HG02943 (cell line): ENCODE data around the gene RBM33.
"Not testable (repeated sequence)": the region's sequence is repeated elsewhere in the genome, so short reads cannot be mapped to it uniquely, and the experiment has no call there.

Experiments used
- ATAC-seq: cut with Tn5 transposase; IDR thresholded peaks from one replicate; pipeline ENCODE4 v1.9.1; 2021; ENCODE audit warnings: mild to moderate bottlenecking, low read depth, moderate library complexity; ENCODE audit not compliant: unreplicated experiment

The RBM33 gene

DNA sequence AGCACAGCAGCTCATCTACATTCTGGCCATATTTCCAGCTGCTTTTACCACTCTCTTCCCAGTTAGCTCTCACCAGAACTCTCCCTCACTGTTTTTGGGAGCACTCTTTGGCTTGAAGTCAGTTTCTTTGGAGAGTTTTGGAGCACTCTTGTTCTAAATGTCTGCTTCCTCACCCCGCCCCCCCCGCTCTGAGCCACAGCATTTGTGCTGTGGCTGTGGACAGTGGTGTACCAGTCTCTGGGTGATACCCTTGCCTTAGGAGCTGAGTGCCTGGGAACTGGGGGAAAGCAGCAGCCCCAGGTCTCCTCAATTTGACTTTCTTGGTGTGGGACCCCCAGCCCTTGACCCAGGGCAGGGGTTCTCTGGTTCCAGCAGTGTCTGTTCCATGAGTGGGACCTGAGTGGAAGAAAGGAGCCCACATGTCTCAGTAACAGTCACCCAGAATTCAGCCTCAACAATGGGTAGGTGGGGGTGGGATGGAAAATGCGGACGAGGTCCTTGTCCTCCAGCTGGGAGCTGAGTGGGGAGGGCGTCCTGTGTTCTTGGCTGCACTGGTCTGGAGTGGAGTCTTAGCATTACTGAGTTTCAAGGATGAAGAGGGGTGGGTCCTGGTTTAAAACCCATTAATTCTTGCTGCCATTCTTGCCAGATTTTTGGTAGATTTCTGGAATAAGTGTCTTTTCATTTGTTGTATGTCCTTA, 18.0 kb downstream of the RBM33 start:
- ATAC-seq, result no peak

GRCh38 chr7:155663937-155664336, 19.5 kb downstream of the RBM33 start:
- ATAC-seq, result no peak

- no peak for ATAC-seq
Measured at GRCh38 chr7:155665079-155665956, 20.9 kb downstream of the RBM33 start.

DNA sequence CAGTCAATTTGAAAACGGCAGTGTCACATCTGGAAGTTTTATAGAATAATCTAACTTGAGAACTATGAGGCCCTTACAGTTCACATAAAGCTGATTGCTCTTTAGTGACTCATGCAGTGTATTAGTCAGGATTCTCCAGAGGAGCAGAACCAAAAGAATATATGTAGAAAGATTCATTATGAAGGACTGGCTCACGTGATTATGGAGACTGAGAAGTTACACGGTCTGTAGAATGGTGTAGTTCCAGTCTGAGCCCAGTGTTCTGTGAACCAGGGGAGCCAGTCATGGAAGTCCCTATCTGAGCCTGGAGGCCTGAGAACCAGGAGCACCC, 21.5 kb downstream of the RBM33 start:
- no peak for ATAC-seq

GRCh38 chr7:155667241-155667829, 22.9 kb downstream of the RBM33 start:
- no peak for ATAC-seq

DNA sequence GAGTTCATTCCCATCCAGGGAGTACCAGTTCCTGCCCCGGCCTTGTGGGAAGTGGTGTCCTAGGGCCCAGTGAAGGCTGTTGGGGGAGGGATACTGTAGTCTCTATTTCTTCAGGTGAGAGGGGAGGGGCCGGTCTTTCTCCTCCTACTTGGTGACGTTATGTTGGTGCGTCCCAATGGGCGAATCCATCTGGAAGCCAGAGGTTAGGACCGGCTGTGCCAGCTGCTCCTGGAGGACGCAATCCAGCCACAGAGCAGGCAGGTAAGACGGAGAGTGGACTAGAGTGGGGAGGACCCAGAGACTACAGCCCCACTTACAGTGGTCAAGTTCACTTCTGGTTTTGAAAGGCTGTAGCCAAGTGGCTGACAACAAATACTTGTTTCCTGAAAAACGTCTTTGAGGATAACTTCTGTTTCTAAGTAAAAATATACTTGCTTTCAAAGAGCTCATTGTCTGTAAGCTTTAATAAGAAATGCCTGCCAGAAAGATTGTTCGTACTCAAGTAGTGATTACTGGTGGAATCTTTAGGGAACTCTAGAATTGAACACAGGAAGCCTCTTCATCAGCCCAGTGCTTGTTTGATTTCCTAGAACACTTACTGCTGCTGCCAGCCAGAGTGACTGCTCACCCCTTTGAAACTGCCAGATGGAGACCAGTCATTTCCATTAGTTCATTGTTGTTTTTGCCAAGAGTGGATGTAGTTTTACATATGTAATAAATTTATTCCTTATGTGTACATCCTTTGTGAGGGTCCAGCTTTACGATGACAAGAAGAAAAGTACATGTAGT, 25.4 kb downstream of the RBM33 start:
- no peak for ATAC-seq

GRCh38 chr7:155670521-155670920, 26.1 kb downstream of the RBM33 start:
- no peak for ATAC-seq

DNA sequence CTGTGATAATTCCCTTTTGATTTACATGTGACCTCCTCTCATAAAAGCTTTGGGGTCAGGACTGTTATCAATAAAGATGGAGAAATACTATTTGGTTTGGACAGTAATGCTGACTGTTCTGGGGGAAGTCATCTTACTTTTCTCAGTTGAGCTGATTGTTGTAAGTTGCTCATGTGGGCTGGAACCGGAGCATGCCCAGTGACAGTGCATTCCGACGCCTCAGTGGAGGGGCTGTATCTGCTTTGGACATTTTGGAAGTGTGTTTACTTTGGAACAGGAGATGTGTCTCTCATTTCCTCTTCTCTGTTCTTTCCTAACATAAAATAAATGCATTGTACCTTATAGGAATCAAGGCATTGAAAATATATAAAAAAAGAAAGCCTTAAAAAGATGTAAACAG, 30.1 kb downstream of the RBM33 start:
- ATAC-seq, result no peak

- no peak for ATAC-seq
Measured at GRCh38 chr7:155676052-155676451, 31.6 kb downstream of the RBM33 start.

GRCh38 chr7:155677688-155678087, 33.2 kb downstream of the RBM33 start:
- no peak for ATAC-seq

GRCh38 chr7:155680124-155680523, 35.7 kb downstream of the RBM33 start:
- no peak for ATAC-seq

GRCh38 chr7:155680864-155681263, 36.4 kb downstream of the RBM33 start:
- ATAC-seq, result no peak

- ATAC-seq, result no peak
Measured at GRCh38 chr7:155681663-155682062, 37.2 kb downstream of the RBM33 start.

DNA sequence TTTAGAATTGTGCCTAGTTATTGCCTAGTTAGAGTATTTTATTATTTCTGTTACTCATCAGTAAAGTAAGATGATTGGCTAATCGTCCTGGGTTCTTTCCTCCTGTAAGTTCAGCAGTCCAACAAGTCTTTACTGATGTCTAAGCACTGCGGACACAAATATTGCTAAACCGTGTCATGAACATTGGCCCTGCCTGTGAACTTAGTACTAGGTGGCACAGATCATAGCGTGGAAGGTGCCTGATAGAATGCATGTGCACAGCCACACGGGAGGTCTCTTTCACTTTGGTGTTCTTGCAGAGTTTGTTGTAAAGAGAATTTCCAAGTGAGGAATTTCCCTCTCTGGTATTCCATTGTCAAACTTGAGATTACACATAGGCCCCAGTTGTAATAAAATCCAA, 38.0 kb downstream of the RBM33 start:
- no peak for ATAC-seq

GRCh38 chr7:155683098-155683497, 38.6 kb downstream of the RBM33 start:
- ATAC-seq, result no peak

DNA sequence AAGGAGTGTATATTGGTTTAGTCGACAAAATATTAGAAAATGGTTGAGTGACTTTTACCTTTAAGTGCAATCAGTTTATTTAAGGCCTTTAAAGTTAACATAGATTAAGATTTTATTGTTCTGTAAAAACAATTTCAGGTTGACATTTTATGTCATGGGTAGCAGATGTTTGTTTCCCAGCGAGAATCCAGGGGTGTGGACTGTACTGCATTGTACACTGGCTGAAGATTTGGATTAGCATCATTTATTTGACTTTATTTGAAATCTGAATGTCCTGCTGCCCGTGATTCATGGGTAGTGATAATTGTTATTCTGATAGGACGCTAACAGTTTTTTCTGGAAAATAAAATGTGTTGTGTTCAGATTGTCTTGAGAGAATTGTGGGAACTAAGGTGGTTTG, 39.3 kb downstream of the RBM33 start:
- ATAC-seq, result no peak

DNA sequence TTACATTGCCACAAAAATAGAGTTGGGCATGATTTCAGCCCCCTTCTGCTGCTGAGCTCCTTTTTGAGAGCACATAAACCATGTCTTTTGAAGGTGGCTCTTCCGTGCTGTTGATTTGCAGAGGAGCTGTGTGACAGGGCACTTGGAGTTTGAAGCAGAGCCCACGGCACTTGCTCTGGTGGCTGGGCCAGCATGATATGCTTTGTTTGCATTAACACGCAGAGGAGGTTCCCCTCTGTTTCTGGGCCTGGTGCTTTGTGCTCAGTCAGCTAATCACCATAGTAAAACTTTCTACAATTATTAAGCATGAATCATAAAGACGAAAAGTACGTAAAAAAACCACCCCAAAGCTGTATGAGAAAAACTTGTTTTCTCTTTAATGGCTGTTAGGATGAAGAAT, 40.1 kb downstream of the RBM33 start:
- no peak for ATAC-seq

GRCh38 chr7:155685070-155685790, 40.8 kb downstream of the RBM33 start:
- no peak for ATAC-seq

- ATAC-seq, result no peak
Measured at GRCh38 chr7:155685791-155686160, 41.3 kb downstream of the RBM33 start.

- ATAC-seq, result not testable (repeated sequence)
Measured at GRCh38 chr7:155686620-155687324, 42.3 kb downstream of the RBM33 start.
